Calu3 (cell line): ENCODE data around the gene NPM3. TPM values are rescaled to one million over a fixed set of nuclear protein-coding genes. Genes with fewer than 3 reads are reported as not detected.

Experiments used
- BruUV-seq: library from RNA; stranded (reverse); fragments of 400-500 nt; replicated peaks from 2 replicates; lab custom pipeline; 2021; lab: Mats Ljungman, UMichigan
- CTCF ChIA-PET: fragments of 300-600 bp; sonication (Branson Sonifier 250); formaldehyde crosslinking; loops from one replicate; lab custom pipeline; 2022; ENCODE audit warnings: antibody characterized with exemption; lab: Charles Lee
- DNase-seq: peaks from one replicate; pipeline ENCODE4 v3.0.0; 2022
- H3K27ac Mint-ChIP-seq: one replicate; pipeline ENCODE4 v1.8.0; 2022; ENCODE audit warnings: mixed read lengths; ENCODE audit not compliant: unreplicated experiment
- H3K27me3 Mint-ChIP-seq: one replicate; pipeline ENCODE4 v1.8.0; 2022; ENCODE audit warnings: mixed read lengths; ENCODE audit not compliant: unreplicated experiment
- H3K36me3 Mint-ChIP-seq: one replicate; pipeline ENCODE4 v1.8.0; 2022; ENCODE audit warnings: mild to moderate bottlenecking, moderate library complexity, mixed read lengths; ENCODE audit not compliant: insufficient read depth, unreplicated experiment
- H3K4me1 Mint-ChIP-seq: one replicate; pipeline ENCODE4 v1.8.0; 2022; ENCODE audit warnings: mild to moderate bottlenecking, low read depth, mixed read lengths; ENCODE audit not compliant: unreplicated experiment
- H3K4me3 Mint-ChIP-seq: one replicate; pipeline ENCODE4 v1.8.0; 2022; ENCODE audit warnings: mild to moderate bottlenecking, low read depth, moderate library complexity, mixed read lengths; ENCODE audit not compliant: unreplicated experiment
- H3K9me3 Mint-ChIP-seq: one replicate; pipeline ENCODE4 v1.8.0; 2022; ENCODE audit warnings: low read depth, mixed read lengths; ENCODE audit not compliant: unreplicated experiment
- CTCF ChIP-seq: fragments of 200-600 bp; IDR thresholded peaks from one replicate; pipeline ENCODE4 v1.8.0; 2022; ENCODE audit warnings: antibody characterized with exemption; ENCODE audit not compliant: unreplicated experiment
- intact Hi-C: fragments of 100-400 bp; cut with micrococcal nuclease; formaldehyde crosslinking; loops from one replicate; pipeline ENCODE4 v1.10.0; 2022; ENCODE audit not compliant: unreplicated experiment
- total RNA-seq: library from RNA; stranded (reverse); gene quantifications from 2 replicates; pipeline ENCODE4 v1.2.3, GENCODE V29; 2022

Gene NPM3
- total RNA-seq, 1 experiment from 2014 or later: 51.5 TPM

- Mint-ChIP-seq H3K27ac (no peak overlapping the region), H3K9me3 (no peaks in the 10 kb centered on the region), H3K4me3 (no peak overlapping the region), H3K4me1 (peaks cover 10% of the 10 kb centered on the region), H3K27me3 (no peaks in the 10 kb centered on the region), H3K36me3 (peaks cover 11% of the 10 kb centered on the region)
- no peak for DNase-seq
- CTCF ChIA-PET: interaction anchor here (0.6 kb wide), 1 partner anchor 249 kb away, joined by 3 read pairs; no protein-coding TSS in a partner anchor
- no peak for TF ChIP-seq CTCF
- BruUV-seq: no TSS peak
- intact Hi-C loops: no loop called here
Measured at GRCh38 chr10:101826852-101827434, 43.7 kb upstream of the NPM3 start.

- no peak overlapping the region for H3K4me3 Mint-ChIP-seq
- no peaks in the 10 kb centered on the region for H3K27me3 Mint-ChIP-seq
- H3K4me1 Mint-ChIP-seq: no peaks in the 10 kb centered on the region
- DNase-seq: no peak
- no peaks in the 10 kb centered on the region for H3K9me3 Mint-ChIP-seq
- CTCF ChIA-PET: no interaction called here
- no peak for TF ChIP-seq CTCF
- no TSS peak for BruUV-seq
- intact Hi-C loops: no loop called here
- H3K36me3 Mint-ChIP-seq: no peaks in the 10 kb centered on the region
- H3K27ac Mint-ChIP-seq: no peak overlapping the region
Measured at GRCh38 chr10:101824736-101825135, 41.5 kb upstream of the NPM3 start.

GRCh38 chr10:101818872-101819633, 35.8 kb upstream of the NPM3 start:
- Mint-ChIP-seq H3K27me3 (no peaks in the 10 kb centered on the region), H3K9me3 (no peaks in the 10 kb centered on the region), H3K36me3 (peaks cover 50% of the 10 kb centered on the region), H3K4me3 (peak overlapping the region; percentile 90), H3K4me1 (peaks cover 7% of the 10 kb centered on the region), H3K27ac (peak overlapping the region; percentile 89)
- intact Hi-C loops: no loop called here
- no peak for TF ChIP-seq CTCF
- TSS peak; percentile 70 for BruUV-seq
- peak; percentile 18 for DNase-seq
- CTCF ChIA-PET: interaction anchor here (1.1 to 2.2 kb wide), 4 partner anchors 17 to 38 kb away, joined by 4 to 22 read pairs (median 4); no protein-coding TSS in a partner anchor

- H3K4me1 Mint-ChIP-seq: peaks cover 7% of the 10 kb centered on the region
- CTCF ChIA-PET: interaction anchor here (1.1 to 2.2 kb wide), 4 partner anchors 18 to 37 kb away, joined by 4 to 22 read pairs (median 4); no protein-coding TSS in a partner anchor
- no peak for TF ChIP-seq CTCF
- intact Hi-C loops: no loop called here
- no peaks in the 10 kb centered on the region for H3K9me3 Mint-ChIP-seq
- H3K4me3 Mint-ChIP-seq: peak within 1 kb of the TSS; percentile 90
- no peaks in the 10 kb centered on the region for H3K27me3 Mint-ChIP-seq
- no TSS peak for BruUV-seq
- peaks cover 52% of the 10 kb centered on the region for H3K36me3 Mint-ChIP-seq
- peak; percentile 94 for DNase-seq
- peak within 1 kb of the TSS; percentile 89 for H3K27ac Mint-ChIP-seq
Measured at GRCh38 chr10:101818119-101818871, 35.0 kb upstream of the NPM3 start, which contains the start of gene OGA. OGA (minus strand) TSS chr10:101818444; CDS start chr10:101818022, 422 bp downstream.
